Measurements from ENCODE around the gene BIK.
"Not testable (repeated sequence)": the region's sequence is repeated elsewhere in the genome, so short reads cannot be mapped to it uniquely, and the experiment has no call there.

Gene BIK

GRCh38 chr22:43110444-43110926 is at the start of gene BIK:
BIK (plus strand) TSS chr22:43110750; CDS start chr22:43124023, 13,273 bp downstream.
- peak; percentile 64 for DNase-seq

- no peak for DNase-seq
Measured at GRCh38 chr22:43066134-43066533, 44.4 kb upstream of the BIK start.

- DNase-seq = no peak
Measured at GRCh38 chr22:43066844-43067385, 43.6 kb upstream of the BIK start.

- DNase-seq = no peak
Measured at GRCh38 chr22:43077121-43077877, 33.3 kb upstream of the BIK start.

GRCh38 chr22:43078522-43078921 is 32.0 kb upstream of the BIK start:
- DNase-seq = no peak

- no peak for DNase-seq
Measured at GRCh38 chr22:43079742-43080141, 30.8 kb upstream of the BIK start.

GRCh38 chr22:43080616-43081015 is 29.9 kb upstream of the BIK start:
- no peak for DNase-seq

- DNase-seq = no peak
Measured at GRCh38 chr22:43081968-43082367, 28.6 kb upstream of the BIK start.

- DNase-seq = peak; percentile 15
Measured at GRCh38 chr22:43085658-43086606, 24.6 kb upstream of the BIK start.

- DNase-seq = peak; percentile 27
Measured at GRCh38 chr22:43088627-43088983, 21.9 kb upstream of the BIK start.

GRCh38 chr22:43088984-43089717 is 21.4 kb upstream of the BIK start, which contains the start of gene TTLL1:
TTLL1 (minus strand) TSS chr22:43089391; CDS start chr22:43075586, 13,805 bp downstream.
- DNase-seq = peak; percentile 80

- peak; percentile 95 for DNase-seq
Measured at GRCh38 chr22:43090130-43090789, 20.3 kb upstream of the BIK start.

- peak; percentile 95 for DNase-seq
Measured at GRCh38 chr22:43092085-43092484, 18.5 kb upstream of the BIK start.

- DNase-seq = peak; percentile 93
Measured at GRCh38 chr22:43094085-43094484, 16.5 kb upstream of the BIK start.

- DNase-seq = no peak
Measured at GRCh38 chr22:43094551-43094950, 16.0 kb upstream of the BIK start.

GRCh38 chr22:43096420-43096819 is 14.1 kb upstream of the BIK start:
- DNase-seq = no peak

GRCh38 chr22:43098356-43098755 is 12.2 kb upstream of the BIK start:
- peak; percentile 50 for DNase-seq

GRCh38 chr22:43099095-43099494 is 11.5 kb upstream of the BIK start:
- DNase-seq = no peak

GRCh38 chr22:43100225-43100624 is 10.3 kb upstream of the BIK start:
- DNase-seq = no peak

- no peak for DNase-seq
Measured at GRCh38 chr22:43101306-43101705, 9.2 kb upstream of the BIK start.

- DNase-seq = peak; percentile 48
Measured at GRCh38 chr22:43104056-43104625, 6.4 kb upstream of the BIK start.

GRCh38 chr22:43104950-43105349 is 5.6 kb upstream of the BIK start:
- DNase-seq = not testable (repeated sequence)

Data from MV-4-11 (cell line).